Esophagus muscularis mucosa (tissue), 4 donors: Measurements from ENCODE around the gene LUZP1.

Experiments used
- EP300 ChIP-seq: sonication (generic); formaldehyde crosslinking; IDR thresholded peaks from one replicate; pipeline ENCODE4 v1.6.1; 2017; ENCODE audit warnings: antibody characterized with exemption
- POLR2A ChIP-seq: fragments of 450-650 bp; IDR thresholded peaks from one replicate; pipeline ENCODE4 v1.6.1; 2017; ENCODE audit warnings: antibody characterized with exemption, moderate library complexity, mild to moderate bottlenecking, low read depth
- TF ChIP-seq, protein P1 (sequence below), 3 experiments: fragments of 200-600 bp in 2 of 3; fragments of 450-650 bp in 1 of 3; sonication (generic) in 2 of 3; IDR thresholded peaks; one replicate each; pipeline ENCODE4 v1.5.1; 2017 to 2019; ENCODE audit warnings: antibody characterized with exemption in 3 of 3, mild to moderate bottlenecking in 2 of 3, moderate library complexity in 1 of 3

DNA sequence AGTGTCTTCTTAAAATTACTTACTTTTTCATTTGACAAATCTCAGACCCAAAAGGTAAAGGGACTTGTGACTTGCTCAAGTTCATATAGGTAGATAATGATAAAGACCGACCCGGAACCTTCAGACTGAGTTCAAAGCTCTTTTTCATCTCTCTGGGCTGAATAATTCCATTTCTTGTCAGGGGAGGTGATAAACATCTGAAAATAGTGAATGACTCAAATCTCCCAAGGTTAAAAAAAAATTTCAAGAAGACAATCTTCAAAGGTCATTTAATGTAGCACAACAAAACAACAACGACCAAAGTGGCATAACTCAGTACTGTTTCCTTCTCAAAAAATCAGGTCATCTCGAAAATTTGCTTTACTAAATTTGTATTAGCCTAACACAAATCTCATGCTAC is 20.6 kb downstream of the LUZP1 start:
- TF ChIP-seq, protein P1, sequence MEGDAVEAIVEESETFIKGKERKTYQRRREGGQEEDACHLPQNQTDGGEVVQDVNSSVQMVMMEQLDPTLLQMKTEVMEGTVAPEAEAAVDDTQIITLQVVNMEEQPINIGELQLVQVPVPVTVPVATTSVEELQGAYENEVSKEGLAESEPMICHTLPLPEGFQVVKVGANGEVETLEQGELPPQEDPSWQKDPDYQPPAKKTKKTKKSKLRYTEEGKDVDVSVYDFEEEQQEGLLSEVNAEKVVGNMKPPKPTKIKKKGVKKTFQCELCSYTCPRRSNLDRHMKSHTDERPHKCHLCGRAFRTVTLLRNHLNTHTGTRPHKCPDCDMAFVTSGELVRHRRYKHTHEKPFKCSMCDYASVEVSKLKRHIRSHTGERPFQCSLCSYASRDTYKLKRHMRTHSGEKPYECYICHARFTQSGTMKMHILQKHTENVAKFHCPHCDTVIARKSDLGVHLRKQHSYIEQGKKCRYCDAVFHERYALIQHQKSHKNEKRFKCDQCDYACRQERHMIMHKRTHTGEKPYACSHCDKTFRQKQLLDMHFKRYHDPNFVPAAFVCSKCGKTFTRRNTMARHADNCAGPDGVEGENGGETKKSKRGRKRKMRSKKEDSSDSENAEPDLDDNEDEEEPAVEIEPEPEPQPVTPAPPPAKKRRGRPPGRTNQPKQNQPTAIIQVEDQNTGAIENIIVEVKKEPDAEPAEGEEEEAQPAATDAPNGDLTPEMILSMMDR (IDR thresholded peaks at IDR 0.05) = no peak
- TF ChIP-seq POLR2A (no peak), EP300 (no peak)
